GM12878 (cell line): Measurements from ENCODE around the gene GFM2. TPM values are rescaled to one million over a fixed set of nuclear protein-coding genes. Genes with fewer than 3 reads are reported as not detected.

Experiments
- BACH1 ChIP-seq: fragments of 450-650 bp; IDR thresholded peaks from 2 replicates; pipeline ENCODE4 v1.6.1; 2017; ENCODE audit warnings: mild to moderate bottlenecking, borderline replicate concordance
- CREB1 ChIP-seq: IDR thresholded peaks from 2 replicates; pipeline ENCODE4 v1.6.1; 2012; ENCODE audit warnings: low read depth, mild to moderate bottlenecking, inconsistent platforms
- DPF2 ChIP-seq: fragments of 450-650 bp; IDR thresholded peaks from 2 replicates; pipeline ENCODE4 v1.6.1; 2017; ENCODE audit warnings: mild to moderate bottlenecking
- JUND ChIP-seq: IDR thresholded peaks from 2 replicates; pipeline ENCODE4 v1.6.1; 2012; ENCODE audit warnings: low read depth, mild to moderate bottlenecking, low read length, improper control_type of control experiment, moderate library complexity
- LARP7 ChIP-seq: fragments of 450-650 bp; IDR thresholded peaks from 2 replicates; pipeline ENCODE4 v1.6.1; 2017; ENCODE audit warnings: mild to moderate bottlenecking
- MXI1 ChIP-seq: fragments of 150-350 bp; IDR thresholded peaks from 2 replicates; pipeline ENCODE4 v1.6.1; 2011; ENCODE audit warnings: low read depth, mild to moderate bottlenecking, inconsistent platforms, low read length, improper control_type of control experiment
- NKRF ChIP-seq: fragments of 450-650 bp; conservative IDR thresholded peaks from 2 replicates; pipeline ENCODE4 v1.6.1; 2017; ENCODE audit warnings: mild to moderate bottlenecking, moderate library complexity
- NR2F1 ChIP-seq: fragments of 450-650 bp; conservative IDR thresholded peaks from 2 replicates; pipeline ENCODE4 v1.6.1; 2017; ENCODE audit warnings: mild to moderate bottlenecking
- PKNOX1 ChIP-seq: fragments of 450-650 bp; IDR thresholded peaks from 2 replicates; pipeline ENCODE4 v1.6.1; 2016; ENCODE audit warnings: mild to moderate bottlenecking
- SPI1 ChIP-seq: IDR thresholded peaks from 2 replicates; pipeline ENCODE4 v1.6.1; 2011; ENCODE audit warnings: low read depth, mild to moderate bottlenecking, low read length, moderate library complexity, borderline replicate concordance; ENCODE audit not compliant: insufficient read depth
- TAF1 ChIP-seq: IDR thresholded peaks from 2 replicates; pipeline ENCODE4 v1.6.1; 2011; ENCODE audit warnings: mild to moderate bottlenecking, low read depth, low read length, borderline replicate concordance
- TCF12 ChIP-seq: IDR thresholded peaks from 2 replicates; pipeline ENCODE4 v1.6.1; 2011; ENCODE audit warnings: low read depth, mild to moderate bottlenecking, low read length
- USF1 ChIP-seq: IDR thresholded peaks from 2 replicates; pipeline ENCODE4 v1.6.1; 2011; ENCODE audit warnings: borderline replicate concordance, low read depth, mild to moderate bottlenecking, moderate library complexity, mixed read lengths, low read length; ENCODE audit not compliant: insufficient read depth; ENCODE audit errors: extremely low read length
- YBX1 ChIP-seq: fragments of 450-650 bp; IDR thresholded peaks from 2 replicates; pipeline ENCODE4 v1.6.1; 2016; ENCODE audit warnings: antibody characterized with exemption
- YY1 ChIP-seq: IDR thresholded peaks from 2 replicates; pipeline ENCODE4 v1.6.1; 2011; ENCODE audit warnings: low read depth, mild to moderate bottlenecking, low read length
- ZSCAN29 ChIP-seq: fragments of 450-650 bp; IDR thresholded peaks from 2 replicates; pipeline ENCODE4 v1.6.1; 2017; ENCODE audit warnings: mild to moderate bottlenecking, moderate library complexity
- polyA plus RNA-seq, 11 experiments: library from polyadenylated mRNA; depleted of rRNA in 4 of 11; unstranded in 6 of 11; stranded (reverse) in 5 of 11; fragments of >200 nt; fragmentation: Nextera tagmentation in 4 of 11; fragmentation: Illumina TruSeq in 1 of 11; extraction: Ambion mirVana in 4 of 11; extraction: Trizol in 1 of 11; gene quantifications; 1 replicate in 1 of 11; 2 replicates in 10 of 11; pipeline versions ENCODE4 v1.2.1 to v1.2.3, GENCODE V29; 2011 to 2016; ENCODE audit warnings: inconsistent platforms in 2 of 11, missing spikeins in 2 of 11, low read depth in 1 of 11
- total RNA-seq, 4 experiments: library from RNA; depleted of rRNA in 3 of 4; stranded (reverse); fragments of >200 nt in 3 of 4; fragmentation: Illumina TruSeq in 1 of 4; extraction: Trizol in 1 of 4; gene quantifications; 2 replicates each; pipeline versions ENCODE4 v1.2.1 to v1.2.3, GENCODE V29; 2013 to 2021

The GFM2 gene
- total and polyA plus RNA-seq, 10 of the 15 experiments (the other 5 are each of a cell fraction or from before 2014, with no cell fraction given): 19.9 to 51.3 (median 32.7) TPM

GRCh38 chr5:74684900-74685851, 81.7 kb downstream of the GFM2 start, which contains the start of gene HEXB (continued):
- TF ChIP-seq NR2F1: peak; percentile 61; the same call in 1 of the 2 replicates
- TF ChIP-seq TAF1: peak; percentile 38; the same call in 1 of the 2 replicates
- TF ChIP-seq PKNOX1: no peak
- no peak for TF ChIP-seq ZSCAN29
- peak; percentile 58; the same call in 1 of the 2 replicates for TF ChIP-seq NKRF
- peak; percentile 6; the same call in 1 of the 2 replicates for TF ChIP-seq TCF12
- TF ChIP-seq LARP7: peak; percentile 78
- TF ChIP-seq CREB1: peak; percentile 38; the same call in 1 of the 2 replicates
- peak; percentile 44 for TF ChIP-seq USF1
- peak; percentile 73 for TF ChIP-seq YY1
- 0 out of 2 replicates have a peak, but pooled peaks have one; percentile 19 for TF ChIP-seq MXI1
- 0 out of 2 replicates have a peak, but pooled peaks have one; percentile 11 for TF ChIP-seq JUND
- no peak for TF ChIP-seq YBX1
- TF ChIP-seq BACH1: peak; percentile 70; the same call in 1 of the 2 replicates
- peak; percentile 85 for TF ChIP-seq DPF2
- TF ChIP-seq SPI1: 0 out of 2 replicates have a peak, but pooled peaks have one; percentile 9
- TF ChIP-seq, all 136 proteins: peak for 23
